Activated naive CD4-positive, alpha-beta T cell treated with anti-CD3 and anti-CD28 coated beads, Interleukin-2, amount 50 U/mL, for 16 hours (primary cell): Measurements from ENCODE around the gene OMD.

ENCODE experiments used
- DNase-seq: peaks from one replicate; pipeline ENCODE4 v3.0.0-alpha.2; 2020

OMD gene

GRCh38 chr9:92408747-92409478, 15.4 kb downstream of the OMD start:
- DNase-seq: no peak

GRCh38 chr9:92407818-92408217, 16.5 kb downstream of the OMD start:
- DNase-seq: no peak

GRCh38 chr9:92406477-92406876, 17.8 kb downstream of the OMD start:
- no peak for DNase-seq

GRCh38 chr9:92405818-92406217, 18.5 kb downstream of the OMD start:
- no peak for DNase-seq

- DNase-seq: no peak
These were observed 20.0 kb downstream of the OMD start, which contains the start of gene OGN for GRCh38 chr9:92404042-92404836. OGN (minus strand) TSS chr9:92404578; CDS start chr9:92403407, 1,171 bp downstream.

GRCh38 chr9:92402826-92403745, 21.2 kb downstream of the OMD start:
- DNase-seq: no peak

- no peak for DNase-seq
These were observed 21.9 kb downstream of the OMD start for GRCh38 chr9:92402360-92402759.

- DNase-seq: no peak
These were observed 26.4 kb downstream of the OMD start for GRCh38 chr9:92397853-92398252.

GRCh38 chr9:92395617-92396016, 28.7 kb downstream of the OMD start:
- no peak for DNase-seq

- DNase-seq: no peak
These were observed 30.6 kb downstream of the OMD start for GRCh38 chr9:92393686-92394085.

GRCh38 chr9:92392690-92393089, 31.6 kb downstream of the OMD start:
- no peak for DNase-seq

GRCh38 chr9:92385953-92386352, 38.3 kb downstream of the OMD start:
- no peak for DNase-seq

- DNase-seq: no peak
These were observed 38.8 kb downstream of the OMD start for GRCh38 chr9:92385477-92385876.

GRCh38 chr9:92385001-92385400, 39.3 kb downstream of the OMD start:
- DNase-seq: no peak

GRCh38 chr9:92384375-92384774, 39.9 kb downstream of the OMD start:
- no peak for DNase-seq

GRCh38 chr9:92381775-92382174, 42.5 kb downstream of the OMD start:
- DNase-seq: no peak

GRCh38 chr9:92380603-92381002, 43.7 kb downstream of the OMD start:
- no peak for DNase-seq

GRCh38 chr9:92378865-92379560, 45.3 kb downstream of the OMD start:
- no peak for DNase-seq

- DNase-seq: no peak
These were observed 46.4 kb downstream of the OMD start for GRCh38 chr9:92377876-92378275.

- DNase-seq: no peak
These were observed 51.1 kb downstream of the OMD start for GRCh38 chr9:92373167-92373566.

- DNase-seq: no peak
These were observed 55.2 kb downstream of the OMD start for GRCh38 chr9:92369075-92369474.
